PC-9 (cell line): ENCODE data around the gene TMEM217.

Experiments used
- EZH2 ChIP-seq: fragments of 200-600 bp; sonication (generic); IDR thresholded peaks from 2 replicates; pipeline ENCODE4 v1.8.0; 2017; ENCODE audit warnings: antibody characterized with exemption, low read depth
- TF ChIP-seq, protein P1 (sequence below): fragments of 200-600 bp; sonication (generic); conservative IDR thresholded peaks from 2 replicates; pipeline ENCODE4 v1.6.1; 2017; ENCODE audit warnings: mixed run types, antibody characterized with exemption, mild to moderate bottlenecking, moderate library complexity

DNA sequence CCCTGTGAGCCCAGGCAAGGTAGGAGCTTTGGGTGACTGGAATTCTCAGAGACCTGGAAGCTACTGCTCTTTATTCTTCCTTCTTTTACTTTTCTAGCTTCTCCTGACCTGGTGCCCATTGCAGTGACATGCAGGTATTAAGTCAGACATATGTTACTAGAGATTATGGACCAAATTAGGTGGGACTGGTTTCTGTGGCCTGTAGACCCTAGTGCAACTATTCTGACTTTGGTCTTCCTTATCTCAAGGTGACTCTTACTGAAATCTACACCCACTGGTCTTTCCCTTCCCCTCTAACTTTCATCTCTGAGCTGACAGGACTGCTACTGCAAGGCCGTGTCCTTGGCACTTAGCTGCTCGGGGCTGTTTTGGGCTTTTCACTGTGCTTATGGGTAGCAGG lies 24.4 kb upstream of the TMEM217 start:
- TF ChIP-seq, protein P1, sequence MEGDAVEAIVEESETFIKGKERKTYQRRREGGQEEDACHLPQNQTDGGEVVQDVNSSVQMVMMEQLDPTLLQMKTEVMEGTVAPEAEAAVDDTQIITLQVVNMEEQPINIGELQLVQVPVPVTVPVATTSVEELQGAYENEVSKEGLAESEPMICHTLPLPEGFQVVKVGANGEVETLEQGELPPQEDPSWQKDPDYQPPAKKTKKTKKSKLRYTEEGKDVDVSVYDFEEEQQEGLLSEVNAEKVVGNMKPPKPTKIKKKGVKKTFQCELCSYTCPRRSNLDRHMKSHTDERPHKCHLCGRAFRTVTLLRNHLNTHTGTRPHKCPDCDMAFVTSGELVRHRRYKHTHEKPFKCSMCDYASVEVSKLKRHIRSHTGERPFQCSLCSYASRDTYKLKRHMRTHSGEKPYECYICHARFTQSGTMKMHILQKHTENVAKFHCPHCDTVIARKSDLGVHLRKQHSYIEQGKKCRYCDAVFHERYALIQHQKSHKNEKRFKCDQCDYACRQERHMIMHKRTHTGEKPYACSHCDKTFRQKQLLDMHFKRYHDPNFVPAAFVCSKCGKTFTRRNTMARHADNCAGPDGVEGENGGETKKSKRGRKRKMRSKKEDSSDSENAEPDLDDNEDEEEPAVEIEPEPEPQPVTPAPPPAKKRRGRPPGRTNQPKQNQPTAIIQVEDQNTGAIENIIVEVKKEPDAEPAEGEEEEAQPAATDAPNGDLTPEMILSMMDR: no peak
- no peak for TF ChIP-seq EZH2
